K562 (cell line): ENCODE measurements around the gene SLC15A1. TPM values are rescaled to one million over a fixed set of nuclear protein-coding genes. Genes with fewer than 3 reads are reported as not detected.

Source experiments
- ATAC-seq: fragments of 200-7000 bp; cut with Tn5 transposase; 3 replicates; pipeline ENCODE4 v1.9.1; 2020; ENCODE audit warnings: moderate library complexity
- BruUV-seq: library from RNA; stranded (reverse); fragments of 400-500 nt; replicated peaks from 2 replicates; lab custom pipeline; 2021; lab: Mats Ljungman, UMichigan
- CTCF ChIA-PET: fragments of 300-600 bp; formaldehyde crosslinking; extraction: SDS; loops from one replicate; lab custom pipeline; 2021; ENCODE audit warnings: low intra/inter-chr PET ratio; lab: Yijun Ruan, JAX
- POLR2A ChIA-PET: fragments of 300-600, 350-650 bp; sonication (Branson Sonifier 250); formaldehyde crosslinking; extraction: SDS; loops from one replicate; lab custom pipeline; 2021; ENCODE audit warnings: antibody characterized with exemption, inconsistent platforms; lab: Yijun Ruan, JAX
- DNase-seq, 4 experiments: peaks; one replicate each; pipeline versions ENCODE4 v3.0.0 to v3.0.0-alpha.2; 2011 to 2018; ENCODE audit warnings: low spot score in 3 of 4, mixed read lengths in 3 of 4; ENCODE audit errors: extremely low read depth in 1 of 4
- FAIRE-seq: peaks from 2 replicates; lab custom pipeline; 2011; peaks lifted over from hg19 to GRCh38; lab: Jason Lieb, UNC
- H2AFZ ChIP-seq: 2 replicates; pipeline ENCODE4 v1.6.0; 2011; ENCODE audit warnings: low read depth, low read length, control low read depth, inconsistent platforms
- H3K27ac ChIP-seq: fragments of 200-600 bp; 3 replicates; pipeline ENCODE4 v1.8.0; 2011; ENCODE audit warnings: low read depth, mild to moderate bottlenecking, control low read depth, inconsistent platforms, low read length, moderate library complexity, mixed read lengths; ENCODE audit errors: extremely low read depth
- H3K27me3 ChIP-seq, 2 experiments: fragments of 300-600 bp in 1 of 2; 2 replicates in 1 of 2; 3 replicates in 1 of 2; pipeline versions ENCODE4 v1.6.0 to v1.8.0; 2011; ENCODE audit warnings: inconsistent platforms in 2 of 2, low read length in 2 of 2, mild to moderate bottlenecking in 1 of 2, mixed read lengths in 1 of 2, moderate library complexity in 1 of 2; ENCODE audit not compliant: control insufficient read depth in 2 of 2, insufficient read depth in 2 of 2
- H3K36me3 ChIP-seq: fragments of 300-600 bp; 3 replicates; pipeline ENCODE4 v1.8.0; 2011; ENCODE audit warnings: mild to moderate bottlenecking, low read length, inconsistent platforms; ENCODE audit not compliant: control insufficient read depth, insufficient read depth
- H3K4me1 ChIP-seq, 2 experiments: fragments of 200-600 bp in 1 of 2; replicated peaks in 1 of 2; 2 replicates in 1 of 2; 3 replicates in 1 of 2; pipeline versions ENCODE4 v1.5.1 to v1.8.0; 2011; ENCODE audit warnings: inconsistent platforms in 2 of 2, low read length in 2 of 2, mild to moderate bottlenecking in 1 of 2, mixed read lengths in 1 of 2, moderate library complexity in 1 of 2; ENCODE audit not compliant: control insufficient read depth in 2 of 2, insufficient read depth in 2 of 2
- H3K4me2 ChIP-seq: 2 replicates; pipeline ENCODE4 v1.6.1; 2011; ENCODE audit warnings: low read length, control low read depth, inconsistent platforms, mixed read lengths; ENCODE audit not compliant: insufficient read depth
- H3K4me3 ChIP-seq: fragments of 200-600 bp; sonication (generic), shearing (Covaris generic); 2 replicates; pipeline ENCODE4 v1.5.1; 2016; ENCODE audit warnings: control low read depth, inconsistent platforms
- H3K79me2 ChIP-seq: fragments of 200-600 bp; 3 replicates; pipeline ENCODE4 v1.8.0; 2011; ENCODE audit warnings: low read length, inconsistent platforms; ENCODE audit not compliant: control insufficient read depth, insufficient read depth
- H3K9ac ChIP-seq, 2 experiments: 2 replicates each; pipeline versions ENCODE4 v1.6.0 to v1.6.1; 2011; ENCODE audit warnings: low read depth in 2 of 2, low read length in 2 of 2, control low read depth in 1 of 2, inconsistent platforms in 1 of 2, mild to moderate bottlenecking in 1 of 2, mixed read lengths in 1 of 2; ENCODE audit not compliant: insufficient read depth in 1 of 2
- H3K9me1 ChIP-seq: one replicate; pipeline ENCODE4 v1.6.0; 2011; ENCODE audit warnings: inconsistent platforms, mild to moderate bottlenecking, low read length, moderate library complexity; ENCODE audit not compliant: control insufficient read depth, insufficient read depth
- H3K9me3 ChIP-seq: replicated peaks from 2 replicates; pipeline ENCODE4 v1.5.1; 2011; ENCODE audit warnings: low read depth, low read length, inconsistent platforms; ENCODE audit not compliant: control insufficient read depth, insufficient read depth
- H4K20me1 ChIP-seq: replicated peaks from 2 replicates; pipeline ENCODE4 v1.6.1; 2011; ENCODE audit warnings: low read length, inconsistent platforms, mixed read lengths; ENCODE audit not compliant: control insufficient read depth, insufficient read depth
- CBX1 ChIP-seq: sonication (generic); IDR thresholded peaks from 2 replicates; pipeline ENCODE4 v1.6.1; 2016; ENCODE audit warnings: antibody characterized with exemption, low read depth, mild to moderate bottlenecking
- CBX8 ChIP-seq: fragments of 200-600 bp; sonication (generic); IDR thresholded peaks from 2 replicates; pipeline ENCODE4 v1.6.1; 2012; ENCODE audit warnings: borderline replicate concordance, mixed run types, low read depth, mild to moderate bottlenecking, moderate library complexity, mixed read lengths, low read length, control low read depth, inconsistent platforms; ENCODE audit not compliant: poor library complexity, severe bottlenecking; ENCODE audit errors: extremely low read depth
- CCAR2 ChIP-seq: fragments of 200-400 bp; formaldehyde crosslinking; IDR thresholded peaks from 2 replicates; pipeline ENCODE4 v1.6.1; 2017; ENCODE audit warnings: mild to moderate bottlenecking, low read depth, low read length
- MYC ChIP-seq, 2 experiments: fragments of 250-450 bp in 1 of 2; sonication (Bioruptor Pico) in 1 of 2; IDR thresholded peaks; 2 replicates each; pipeline versions ENCODE4 v1.5.1 to v1.6.1; 2012 to 2021; ENCODE audit warnings: low read depth in 2 of 2, borderline replicate concordance in 1 of 2, improper control_type of control experiment in 1 of 2, low read length in 1 of 2, mild to moderate bottlenecking in 1 of 2, moderate library complexity in 1 of 2
- PHB ChIP-seq: fragments of 250-450 bp; sonication (Bioruptor Pico); IDR thresholded peaks from 2 replicates; pipeline ENCODE4 v1.5.0; 2021
- PHB2 ChIP-seq: fragments of 450-650 bp; IDR thresholded peaks from 2 replicates; pipeline ENCODE4 v1.6.1; 2017; ENCODE audit warnings: low read depth
- TAF1 ChIP-seq: IDR thresholded peaks from 2 replicates; pipeline ENCODE4 v1.6.1; 2011; ENCODE audit warnings: mild to moderate bottlenecking, low read length, moderate library complexity; ENCODE audit not compliant: insufficient read depth, control insufficient read depth, severe bottlenecking; ENCODE audit errors: extremely low read depth
- TSC22D4 ChIP-seq: fragments of 450-650 bp; IDR thresholded peaks from 2 replicates; pipeline ENCODE4 v1.6.1; 2016; ENCODE audit warnings: missing genetic modification characterization, missing biosample characterization, control low read depth
- WGBS: fragments of 100-300 bp; shearing (Covaris generic); methylation state at CpG from one replicate; pipeline ENCODE4 v1.1.6; 2016; ENCODE audit warnings: low coverage, mixed read lengths; ENCODE audit not compliant: insufficient coverage; ENCODE audit errors: missing lambda C conversion rate; 5-methylcytosine and 5-hydroxymethylcytosine counted together
- in situ Hi-C: fragments of 300-500 bp; cut with MboI; formaldehyde crosslinking; loops from 4 replicates; pipeline ENCODE4 v1.15.0; 2018; ENCODE audit warnings: inconsistent platforms, mixed read lengths
- intact Hi-C: fragments of 100-400 bp; cut with micrococcal nuclease; formaldehyde crosslinking; loops from 2 replicates; pipeline ENCODE4 v1.14.2; 2022
- polyA plus RNA-seq, 8 experiments: library from polyadenylated mRNA; depleted of rRNA in 4 of 8; stranded (reverse) in 5 of 8; unstranded in 3 of 8; fragments of >200 nt; fragmentation: Nextera tagmentation in 2 of 8; fragmentation: Illumina TruSeq in 1 of 8; extraction: Ambion mirVana in 2 of 8; extraction: Trizol in 1 of 8; gene quantifications; 2 replicates each; pipeline versions ENCODE4 v1.2.1 to v1.2.3, GENCODE V29; 2011 to 2014; ENCODE audit warnings: inconsistent platforms in 1 of 8, missing spikeins in 1 of 8
- total RNA-seq, 7 experiments: library from RNA; depleted of rRNA in 6 of 7; stranded (reverse); fragments of >200 nt in 6 of 7; fragmentation: Illumina TruSeq in 2 of 7; extraction: Trizol in 2 of 7; gene quantifications; 2 replicates each; pipeline versions ENCODE4 v1.2.1 to v1.2.3, GENCODE V29; 2011 to 2021; ENCODE audit warnings: low replicate concordance in 1 of 7
- TF ChIP-seq, protein P1 (sequence below): sonication (generic); formaldehyde crosslinking; IDR thresholded peaks from 2 replicates; pipeline ENCODE4 v1.8.0; 2022; ENCODE audit warnings: missing genetic modification reagents, mild to moderate bottlenecking, borderline replicate concordance

SLC15A1 gene
- total and polyA plus RNA-seq, 9 of the 15 experiments (the other 6 are each of a cell fraction or from before 2014, with no cell fraction given): not detected

DNA sequence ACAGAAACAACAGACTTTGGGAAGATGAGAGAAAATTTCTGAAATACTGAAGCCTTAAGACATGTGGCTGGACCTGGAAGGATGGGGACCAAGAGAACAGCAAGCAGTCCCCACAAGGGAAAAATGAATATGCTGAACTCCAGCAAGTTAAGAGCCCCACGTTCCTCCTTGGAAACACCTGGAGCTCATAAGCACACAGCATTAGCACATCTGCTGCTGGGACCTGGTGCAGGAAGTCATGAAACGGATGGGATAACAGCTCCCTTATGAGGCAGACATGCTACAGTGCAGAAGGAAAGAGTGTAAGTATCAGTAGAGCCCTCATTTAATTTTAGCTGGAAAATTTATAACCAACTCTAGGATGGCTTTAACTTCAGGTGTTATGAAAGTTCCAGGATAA is 67.3 kb downstream of the SLC15A1 start:
- TF ChIP-seq CBX1 (no peak), CCAR2 (no peak), MYC (IDR thresholded peaks at IDR 0.05; ENCODE audit: low read depth, low read length) (no peak), MYC (CRISPR knock-in tag; IDR thresholded peaks at IDR 0.05; ENCODE audit: borderline replicate concordance, low read depth) (no peak), TSC22D4 (tag) (no peak), TAF1 (no peak), PHB (no peak), PHB2 (no peak), CBX8 (no peak)
- TF ChIP-seq, protein P1, sequence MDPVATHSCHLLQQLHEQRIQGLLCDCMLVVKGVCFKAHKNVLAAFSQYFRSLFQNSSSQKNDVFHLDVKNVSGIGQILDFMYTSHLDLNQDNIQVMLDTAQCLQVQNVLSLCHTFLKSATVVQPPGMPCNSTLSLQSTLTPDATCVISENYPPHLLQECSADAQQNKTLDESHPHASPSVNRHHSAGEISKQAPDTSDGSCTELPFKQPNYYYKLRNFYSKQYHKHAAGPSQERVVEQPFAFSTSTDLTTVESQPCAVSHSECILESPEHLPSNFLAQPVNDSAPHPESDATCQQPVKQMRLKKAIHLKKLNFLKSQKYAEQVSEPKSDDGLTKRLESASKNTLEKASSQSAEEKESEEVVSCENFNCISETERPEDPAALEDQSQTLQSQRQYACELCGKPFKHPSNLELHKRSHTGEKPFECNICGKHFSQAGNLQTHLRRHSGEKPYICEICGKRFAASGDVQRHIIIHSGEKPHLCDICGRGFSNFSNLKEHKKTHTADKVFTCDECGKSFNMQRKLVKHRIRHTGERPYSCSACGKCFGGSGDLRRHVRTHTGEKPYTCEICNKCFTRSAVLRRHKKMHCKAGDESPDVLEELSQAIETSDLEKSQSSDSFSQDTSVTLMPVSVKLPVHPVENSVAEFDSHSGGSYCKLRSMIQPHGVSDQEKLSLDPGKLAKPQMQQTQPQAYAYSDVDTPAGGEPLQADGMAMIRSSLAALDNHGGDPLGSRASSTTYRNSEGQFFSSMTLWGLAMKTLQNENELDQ (CRISPR knock-in tag): no peak
- H4K20me1 ChIP-seq: no peaks in the 10 kb centered on the region
- no peaks in the 10 kb centered on the region for H3K36me3 ChIP-seq
- FAIRE-seq (no peak), DNase-seq (no peak), ATAC-seq (no peak)
- H3K9ac ChIP-seq: no peak overlapping the region
- in situ Hi-C loops: no loop called here
- peaks cover 2 to 26% of the 10 kb centered on the region in 2 experiments; a peak in 3 of 5 replicates for H3K27me3 ChIP-seq
- no peak overlapping the region for H3K4me3 ChIP-seq
- H3K4me2 ChIP-seq: no peak overlapping the region
- ChIA-PET POLR2A (no interaction called here), CTCF (no interaction called here)
- 0% methylated on average over 1 of the region's 2 CpGs for WGBS
- no peaks in the 10 kb centered on the region for H3K79me2 ChIP-seq
- no TSS peak for BruUV-seq
- no peaks in the 10 kb centered on the region for H3K9me1 ChIP-seq
- no peak overlapping the region for H3K27ac ChIP-seq
- intact Hi-C loops: no loop called here
- no peaks in the 10 kb centered on the region for H3K9me3 ChIP-seq
- H3K4me1 ChIP-seq: no peaks in the 10 kb centered on the region
- H2AFZ ChIP-seq: no peak overlapping the region
